ENCODE measurements around the gene CIDEC.
"Not testable (repeated sequence)": the region's sequence is repeated elsewhere in the genome, so short reads cannot be mapped to it uniquely, and the experiment has no call there.

The CIDEC gene

GRCh38 chr3:9901967-9902366 is 21.9 kb upstream of the CIDEC start:
- DNase-seq: no peak

GRCh38 chr3:9900965-9901415 is 20.9 kb upstream of the CIDEC start:
- not testable (repeated sequence) for DNase-seq

GRCh38 chr3:9899289-9899791 is 19.3 kb upstream of the CIDEC start:
- DNase-seq: no peak

- DNase-seq: no peak
Measured at GRCh38 chr3:9898467-9899241, 18.6 kb upstream of the CIDEC start.

GRCh38 chr3:9897408-9898372 is 17.6 kb upstream of the CIDEC start:
- DNase-seq: no peak

- DNase-seq: not testable (repeated sequence)
Measured at GRCh38 chr3:9896755-9897407, 16.8 kb upstream of the CIDEC start.

- DNase-seq: not testable (repeated sequence)
Measured at GRCh38 chr3:9895715-9896114, 15.7 kb upstream of the CIDEC start.

GRCh38 chr3:9893739-9894138 is 13.7 kb upstream of the CIDEC start:
- no peak for DNase-seq

GRCh38 chr3:9891072-9891622 is 11.1 kb upstream of the CIDEC start:
- DNase-seq: no peak

- DNase-seq: no peak
Measured at GRCh38 chr3:9890249-9891071, 10.4 kb upstream of the CIDEC start, which contains the start of gene JAGN1. JAGN1 (plus strand) TSS chr3:9890610; CDS start chr3:9890723, 113 bp downstream.

GRCh38 chr3:9889405-9889804 is 9.4 kb upstream of the CIDEC start:
- no peak for DNase-seq

GRCh38 chr3:9888540-9888939 is 8.5 kb upstream of the CIDEC start:
- no peak for DNase-seq

- DNase-seq: no peak
Measured at GRCh38 chr3:9887480-9887879, 7.4 kb upstream of the CIDEC start.

- DNase-seq: no peak
Measured at GRCh38 chr3:9886328-9886727, 6.3 kb upstream of the CIDEC start.

GRCh38 chr3:9884555-9885165 is 4.6 kb upstream of the CIDEC start:
- no peak for DNase-seq

- no peak for DNase-seq
Measured at GRCh38 chr3:9883706-9884554, 3.9 kb upstream of the CIDEC start.

GRCh38 chr3:9881441-9881840 is 1.4 kb upstream of the CIDEC start:
- no peak for DNase-seq

GRCh38 chr3:9878700-9879099 is 1.4 kb downstream of the CIDEC start:
- no peak for DNase-seq

- no peak for DNase-seq
Measured at GRCh38 chr3:9876991-9877390, 3.1 kb downstream of the CIDEC start.

- DNase-seq: not testable (repeated sequence)
Measured at GRCh38 chr3:9876255-9876654, 3.8 kb downstream of the CIDEC start.

Measured in NCI-H1436 treated with DMSO at 0.1 percent for 48 hours (cell line).